ENCODE measurements around the gene MYO7B. TPM values are rescaled to one million over a fixed set of nuclear protein-coding genes. Genes with fewer than 3 reads are reported as not detected.

Gene MYO7B
- total and polyA plus RNA-seq, 8 donors, result under 0.01 to 155 (median 0.48) TPM; not detected in 2

DNA sequence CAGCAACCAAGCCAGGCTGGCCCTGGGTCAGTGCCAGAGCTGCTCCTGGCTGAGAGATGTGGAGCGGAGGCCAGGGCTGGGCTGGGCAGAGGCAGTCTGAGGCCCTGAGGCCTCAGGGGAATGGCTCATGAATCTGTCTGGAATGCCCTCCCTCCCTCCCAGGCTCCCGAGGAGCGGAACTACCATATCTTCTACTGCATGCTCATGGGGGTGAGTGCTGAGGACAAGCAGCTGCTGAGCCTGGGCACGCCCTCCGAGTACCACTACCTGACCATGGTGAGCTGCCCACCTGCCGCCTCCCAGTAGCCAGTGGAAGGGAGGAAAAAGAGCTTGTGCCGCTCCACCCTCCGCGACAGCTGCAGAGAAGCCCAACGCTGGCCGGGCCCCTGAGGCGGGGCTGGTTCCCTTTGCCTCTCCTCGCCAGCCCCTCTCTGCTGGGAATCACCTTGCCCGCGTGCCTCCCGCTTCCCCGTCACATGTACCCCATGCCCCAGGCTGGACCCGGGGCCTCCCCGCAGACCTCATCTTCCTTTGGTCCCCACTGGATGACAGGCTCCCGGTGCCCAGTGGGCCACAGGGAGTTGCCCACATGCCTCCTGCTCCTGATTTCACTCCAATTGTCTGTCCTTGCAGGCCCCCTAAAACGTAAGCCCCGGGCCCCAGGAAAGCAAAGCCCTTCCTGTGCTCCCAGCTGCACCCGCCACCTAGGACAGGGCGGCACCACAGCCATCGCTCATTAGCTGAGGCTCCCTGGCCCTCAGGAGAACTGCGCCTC lies 41.1 kb downstream of the MYO7B start:
- Histone ChIP-seq H3K27me3 (peaks cover 0 to 16% (median 0%) of the 10 kb centered on the region in 3 donors), H3K9me3 (no peaks in the 10 kb centered on the region), H3K4me1 (no peaks in the 10 kb centered on the region), H3K4me3 (no peak overlapping the region), H3K36me3 (no peaks in the 10 kb centered on the region), H3K27ac (no peak overlapping the region)
- peak; percentile 19 to 47 for DNase-seq
- TF ChIP-seq POLR2A (IDR thresholded peaks at IDR 0.05) (no peak), POLR2AphosphoS5 (IDR thresholded peaks at IDR 0.05) (no peak), EP300 (IDR thresholded peaks at IDR 0.05) (no peak)
- TF ChIP-seq, protein P1, sequence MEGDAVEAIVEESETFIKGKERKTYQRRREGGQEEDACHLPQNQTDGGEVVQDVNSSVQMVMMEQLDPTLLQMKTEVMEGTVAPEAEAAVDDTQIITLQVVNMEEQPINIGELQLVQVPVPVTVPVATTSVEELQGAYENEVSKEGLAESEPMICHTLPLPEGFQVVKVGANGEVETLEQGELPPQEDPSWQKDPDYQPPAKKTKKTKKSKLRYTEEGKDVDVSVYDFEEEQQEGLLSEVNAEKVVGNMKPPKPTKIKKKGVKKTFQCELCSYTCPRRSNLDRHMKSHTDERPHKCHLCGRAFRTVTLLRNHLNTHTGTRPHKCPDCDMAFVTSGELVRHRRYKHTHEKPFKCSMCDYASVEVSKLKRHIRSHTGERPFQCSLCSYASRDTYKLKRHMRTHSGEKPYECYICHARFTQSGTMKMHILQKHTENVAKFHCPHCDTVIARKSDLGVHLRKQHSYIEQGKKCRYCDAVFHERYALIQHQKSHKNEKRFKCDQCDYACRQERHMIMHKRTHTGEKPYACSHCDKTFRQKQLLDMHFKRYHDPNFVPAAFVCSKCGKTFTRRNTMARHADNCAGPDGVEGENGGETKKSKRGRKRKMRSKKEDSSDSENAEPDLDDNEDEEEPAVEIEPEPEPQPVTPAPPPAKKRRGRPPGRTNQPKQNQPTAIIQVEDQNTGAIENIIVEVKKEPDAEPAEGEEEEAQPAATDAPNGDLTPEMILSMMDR (IDR thresholded peaks at IDR 0.05), result no peak
- WGBS, 5 donors, result 80 to 88% (median 84%) methylated on average over 20 to 26 of the region's 26 CpGs
- intact Hi-C loops (cut with DNase I; ENCODE audit: low total_unique reads), result no loop called here

DNA sequence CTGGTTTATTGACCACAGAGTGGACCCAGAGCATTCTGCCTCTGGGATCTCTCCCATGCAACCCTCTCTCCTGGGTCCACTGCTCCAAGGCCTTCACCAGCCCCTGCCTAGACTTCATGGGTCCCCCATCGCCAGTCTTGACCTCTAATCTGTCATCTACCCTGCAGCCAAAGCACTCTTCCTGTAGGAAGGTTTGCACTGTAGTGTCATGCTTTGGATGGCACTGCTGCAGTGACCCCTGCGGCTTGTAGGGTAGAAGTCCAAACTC lies 41.7 kb downstream of the MYO7B start:
- H3K9me3 ChIP-seq, result no peaks in the 10 kb centered on the region
- H3K4me1 ChIP-seq, result no peaks in the 10 kb centered on the region
- WGBS, 5 donors, result 90 to 100% (median 93%) methylated on average over 2 of the region's 2 CpGs
- H3K27me3 ChIP-seq, result peaks cover 0 to 16% (median 0%) of the 10 kb centered on the region in 3 donors
- no peak for TF ChIP-seq POLR2A (IDR thresholded peaks at IDR 0.05)
- no peak for TF ChIP-seq EP300 (IDR thresholded peaks at IDR 0.05)
- TF ChIP-seq POLR2AphosphoS5 (IDR thresholded peaks at IDR 0.05), result no peak
- TF ChIP-seq, protein P1 (IDR thresholded peaks at IDR 0.05), result no peak
- DNase-seq, result no peak
- H3K27ac ChIP-seq, result no peak overlapping the region
- H3K36me3 ChIP-seq, result no peaks in the 10 kb centered on the region
- intact Hi-C loops (cut with DNase I; ENCODE audit: low total_unique reads), result no loop called here
- H3K4me3 ChIP-seq, result no peak overlapping the region

GRCh38 chr2:127577503-127577902 lies 42.0 kb downstream of the MYO7B start:
- no peaks in the 10 kb centered on the region for H3K36me3 ChIP-seq
- no peak overlapping the region for H3K27ac ChIP-seq
- peak in 1 of 2 donors; percentile 22 for DNase-seq
- H3K9me3 ChIP-seq, result no peaks in the 10 kb centered on the region
- 87 to 91% (median 89%) methylated on average over 12 of the region's 12 CpGs for WGBS, 5 donors
- H3K4me3 ChIP-seq, result no peak overlapping the region
- intact Hi-C loops (cut with DNase I; ENCODE audit: low total_unique reads), result no loop called here
- TF ChIP-seq POLR2A (IDR thresholded peaks at IDR 0.05), result no peak
- TF ChIP-seq POLR2AphosphoS5 (IDR thresholded peaks at IDR 0.05), result no peak
- TF ChIP-seq EP300 (IDR thresholded peaks at IDR 0.05), result no peak
- TF ChIP-seq, protein P1 (IDR thresholded peaks at IDR 0.05), result no peak
- peaks cover 0 to 16% (median 0%) of the 10 kb centered on the region in 3 donors for H3K27me3 ChIP-seq
- no peaks in the 10 kb centered on the region for H3K4me1 ChIP-seq

- Histone ChIP-seq H3K4me1 (no peaks in the 10 kb centered on the region), H3K4me3 (no peak overlapping the region), H3K9me3 (no peaks in the 10 kb centered on the region), H3K27ac (no peak overlapping the region), H3K36me3 (no peaks in the 10 kb centered on the region), H3K27me3 (peaks cover 0 to 16% (median 0%) of the 10 kb centered on the region in 3 donors)
- WGBS, 5 donors, result 82 to 90% (median 84%) methylated on average over 11 of the region's 11 CpGs
- intact Hi-C loops (cut with DNase I; ENCODE audit: low total_unique reads), result no loop called here
- DNase-seq, result peak in 1 of 2 donors; percentile 22
- TF ChIP-seq POLR2A (IDR thresholded peaks at IDR 0.05) (no peak), EP300 (IDR thresholded peaks at IDR 0.05) (no peak), POLR2AphosphoS5 (IDR thresholded peaks at IDR 0.05) (no peak)
- TF ChIP-seq, protein P1 (IDR thresholded peaks at IDR 0.05), result no peak
Measured at GRCh38 chr2:127577973-127578372, 42.5 kb downstream of the MYO7B start.

Measured in stomach (tissue), 9 donors.